ENCODE results near the gene ACOX3.

DNA sequence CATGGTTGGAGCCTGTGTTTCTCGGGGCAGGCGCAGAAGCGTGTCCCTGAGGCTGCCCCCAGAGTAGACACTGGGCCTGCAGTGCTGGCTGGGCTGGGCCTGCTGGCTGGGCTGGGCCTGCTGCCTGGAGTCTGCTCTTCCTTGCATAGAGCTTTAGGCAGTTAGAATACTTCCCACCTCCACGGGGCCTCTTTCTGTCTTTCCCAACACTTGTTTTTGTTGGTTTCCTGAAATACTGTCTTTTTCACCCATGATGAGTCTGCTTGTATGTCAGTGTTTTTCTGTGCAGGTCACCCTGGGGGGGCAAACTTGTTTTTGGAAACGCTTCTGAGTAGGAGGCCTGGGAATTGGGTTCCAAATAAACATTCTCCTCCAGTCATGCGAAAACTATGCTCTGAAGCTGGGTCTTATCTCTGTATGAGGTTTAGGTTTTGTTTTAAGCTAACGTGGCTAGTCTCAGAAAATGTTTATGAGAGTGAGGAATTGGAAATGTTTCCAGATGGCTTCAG is 32.2 kb upstream of the ACOX3 start:
- TF ChIP-seq, protein P1, sequence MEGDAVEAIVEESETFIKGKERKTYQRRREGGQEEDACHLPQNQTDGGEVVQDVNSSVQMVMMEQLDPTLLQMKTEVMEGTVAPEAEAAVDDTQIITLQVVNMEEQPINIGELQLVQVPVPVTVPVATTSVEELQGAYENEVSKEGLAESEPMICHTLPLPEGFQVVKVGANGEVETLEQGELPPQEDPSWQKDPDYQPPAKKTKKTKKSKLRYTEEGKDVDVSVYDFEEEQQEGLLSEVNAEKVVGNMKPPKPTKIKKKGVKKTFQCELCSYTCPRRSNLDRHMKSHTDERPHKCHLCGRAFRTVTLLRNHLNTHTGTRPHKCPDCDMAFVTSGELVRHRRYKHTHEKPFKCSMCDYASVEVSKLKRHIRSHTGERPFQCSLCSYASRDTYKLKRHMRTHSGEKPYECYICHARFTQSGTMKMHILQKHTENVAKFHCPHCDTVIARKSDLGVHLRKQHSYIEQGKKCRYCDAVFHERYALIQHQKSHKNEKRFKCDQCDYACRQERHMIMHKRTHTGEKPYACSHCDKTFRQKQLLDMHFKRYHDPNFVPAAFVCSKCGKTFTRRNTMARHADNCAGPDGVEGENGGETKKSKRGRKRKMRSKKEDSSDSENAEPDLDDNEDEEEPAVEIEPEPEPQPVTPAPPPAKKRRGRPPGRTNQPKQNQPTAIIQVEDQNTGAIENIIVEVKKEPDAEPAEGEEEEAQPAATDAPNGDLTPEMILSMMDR (IDR thresholded peaks at IDR 0.05): no peak
- no peak for TF ChIP-seq POLR2A (IDR thresholded peaks at IDR 0.05)
